GM18511 (cell line): ENCODE measurements around the gene ANKAR.
"Not testable (repeated sequence)": the region's sequence is repeated elsewhere in the genome, so short reads cannot be mapped to it uniquely, and the experiment has no call there.

Source experiments
- ATAC-seq: cut with Tn5 transposase; IDR thresholded peaks from one replicate; pipeline ENCODE4 v1.9.1; 2021; ENCODE audit warnings: mild to moderate bottlenecking, moderate library complexity; ENCODE audit not compliant: unreplicated experiment

Gene ANKAR

DNA sequence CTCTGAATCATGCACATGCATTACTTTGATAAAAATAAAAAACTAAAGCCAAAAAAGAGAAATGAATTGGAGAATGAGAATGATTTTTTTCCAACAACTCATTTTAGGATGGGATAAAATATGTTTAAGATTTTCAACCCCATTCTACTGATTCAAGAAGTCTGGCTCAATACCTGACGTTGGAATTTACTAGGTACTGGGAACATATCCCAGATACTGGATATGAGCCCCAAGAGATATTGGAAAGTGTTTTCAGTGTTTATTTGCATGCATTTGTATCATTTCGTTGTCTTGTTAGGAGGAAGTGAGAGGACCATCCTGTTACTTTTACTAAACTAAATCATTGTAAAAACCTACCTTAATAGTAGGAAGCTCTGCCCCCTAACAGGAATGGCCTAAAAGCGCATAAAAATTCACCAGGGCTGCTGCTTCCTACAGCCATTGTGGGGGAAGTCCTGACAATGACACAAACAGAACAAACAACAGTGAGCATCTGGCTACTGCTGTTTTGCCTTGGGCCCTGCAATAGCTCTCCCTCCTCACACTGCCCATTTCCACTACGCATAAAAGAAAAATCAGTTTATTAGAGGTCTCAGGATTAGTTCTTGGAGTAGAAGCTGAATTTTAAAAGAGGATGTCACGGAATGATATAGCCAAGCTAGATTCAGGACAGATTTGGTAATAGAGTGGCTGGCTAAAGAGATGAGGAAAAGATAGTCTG, 35.2 kb downstream of the ANKAR start:
- no peak for ATAC-seq

- not testable (repeated sequence) for ATAC-seq
Observed at GRCh38 chr2:189717593-189717992, 43.1 kb downstream of the ANKAR start.

DNA sequence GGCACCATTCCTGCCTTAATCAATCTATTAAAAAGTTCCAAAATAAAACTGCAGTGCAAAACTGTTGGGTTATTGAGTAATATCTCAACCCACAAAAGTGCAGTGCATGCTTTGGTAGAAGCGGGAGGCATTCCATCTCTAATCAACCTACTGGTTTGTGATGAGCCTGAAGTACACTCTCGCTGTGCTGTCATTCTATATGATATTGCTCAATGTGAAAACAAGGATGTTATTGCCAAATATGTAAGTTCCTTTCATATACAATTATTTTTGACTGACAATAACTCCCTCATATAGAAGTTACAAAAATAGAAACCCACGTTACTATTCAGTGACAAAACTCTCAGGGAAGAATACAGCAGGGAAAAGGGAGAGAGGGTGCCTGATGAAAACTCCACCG, 45.1 kb downstream of the ANKAR start:
- no peak for ATAC-seq

DNA sequence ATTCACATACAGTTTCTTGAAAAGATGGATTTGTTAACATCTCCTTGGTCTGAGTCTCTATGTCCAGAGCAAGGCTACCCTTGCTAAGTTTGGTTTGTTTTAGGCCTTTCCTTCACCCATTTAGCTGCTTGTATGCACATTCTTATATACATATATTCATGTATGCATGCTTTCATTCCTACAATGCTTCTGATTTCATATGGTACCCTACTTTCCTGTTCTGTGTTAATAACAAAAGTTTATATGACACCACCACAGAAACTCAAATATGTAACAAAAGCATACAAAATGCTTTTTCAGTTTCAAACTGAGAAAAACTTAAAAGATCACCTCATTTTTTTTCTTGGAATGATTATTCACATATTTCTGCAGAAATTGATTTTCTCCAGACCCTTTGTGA, 48.7 kb downstream of the ANKAR start:
- ATAC-seq = no peak
